Caco-2 (cell line): ENCODE results near the gene SPSB3. TPM values are rescaled to one million over a fixed set of nuclear protein-coding genes. Genes with fewer than 3 reads are reported as not detected.

Source experiments
- BruUV-seq: library from RNA; stranded (reverse); fragments of 400-500 nt; replicated peaks from 2 replicates; lab custom pipeline; 2021; lab: Mats Ljungman, UMichigan
- CTCF ChIA-PET: fragments of 300-600 bp; sonication (Branson Sonifier 250); formaldehyde crosslinking; loops from one replicate; lab custom pipeline; 2022; ENCODE audit warnings: antibody characterized with exemption; lab: Charles Lee
- POLR2A ChIA-PET: fragments of 300-600 bp; sonication (Branson Sonifier 250); formaldehyde crosslinking; loops from one replicate; lab custom pipeline; 2022; ENCODE audit warnings: antibody characterized with exemption; lab: Charles Lee
- DNase-seq, 2 experiments: peaks; one replicate each; pipeline versions ENCODE4 v3.0.0 to v3.0.0-alpha.2; 2020 to 2022
- H3K27me3 ChIP-seq: replicated peaks from 2 replicates; pipeline ENCODE4 v1.6.0; 2011; ENCODE audit warnings: low read length; ENCODE audit not compliant: control insufficient read depth, insufficient read depth
- H3K36me3 ChIP-seq: 2 replicates; pipeline ENCODE4 v1.5.1; 2011; ENCODE audit warnings: low read length; ENCODE audit not compliant: control insufficient read depth, insufficient read depth
- H3K4me1 ChIP-seq: fragments of 250-450 bp; sonication (Bioruptor Pico); 2 replicates; pipeline ENCODE4 v1.5.1; 2020; ENCODE audit warnings: mild to moderate bottlenecking
- H3K4me3 ChIP-seq: 2 replicates; pipeline ENCODE4 v1.5.1; 2011; ENCODE audit warnings: low read depth, mild to moderate bottlenecking, control low read depth, low read length
- H3K9me3 ChIP-seq: fragments of 250-450 bp; sonication (Bioruptor Pico); 2 replicates; pipeline ENCODE4 v1.5.1; 2020; ENCODE audit warnings: mild to moderate bottlenecking, moderate library complexity
- H3K27ac Mint-ChIP-seq: one replicate; pipeline ENCODE4 v1.8.0; 2022; ENCODE audit warnings: mixed read lengths; ENCODE audit not compliant: unreplicated experiment
- H3K27me3 Mint-ChIP-seq: one replicate; pipeline ENCODE4 v1.8.0; 2022; ENCODE audit warnings: mixed read lengths; ENCODE audit not compliant: insufficient read depth, unreplicated experiment
- H3K36me3 Mint-ChIP-seq: one replicate; pipeline ENCODE4 v1.8.0; 2022; ENCODE audit warnings: mild to moderate bottlenecking, mixed read lengths; ENCODE audit not compliant: insufficient read depth, unreplicated experiment
- H3K4me1 Mint-ChIP-seq: one replicate; pipeline ENCODE4 v1.8.0; 2022; ENCODE audit warnings: low read depth, mixed read lengths; ENCODE audit not compliant: unreplicated experiment
- H3K4me3 Mint-ChIP-seq: one replicate; pipeline ENCODE4 v1.8.0; 2022; ENCODE audit warnings: mild to moderate bottlenecking, moderate library complexity, mixed read lengths; ENCODE audit not compliant: unreplicated experiment
- H3K9me3 Mint-ChIP-seq: one replicate; pipeline ENCODE4 v1.8.0; 2022; ENCODE audit warnings: mixed read lengths; ENCODE audit not compliant: unreplicated experiment
- intact Hi-C: fragments of 100-400 bp; cut with micrococcal nuclease; formaldehyde crosslinking; loops from one replicate; pipeline ENCODE4 v1.10.0; 2022; ENCODE audit not compliant: unreplicated experiment
- total RNA-seq: library from RNA; stranded (reverse); gene quantifications from 2 replicates; pipeline ENCODE4 v1.2.3, GENCODE V29; 2022
- TF ChIP-seq, protein P1 (sequence below), 2 experiments: fragments of 200-600 bp in 1 of 2; IDR thresholded peaks; 1 replicate in 1 of 2; 2 replicates in 1 of 2; pipeline versions ENCODE4 v1.5.1 to v1.8.0; 2011 to 2022; ENCODE audit warnings: antibody characterized with exemption in 1 of 2, control low read depth in 1 of 2, inconsistent platforms in 1 of 2, low read depth in 1 of 2, low read length in 1 of 2, mild to moderate bottlenecking in 1 of 2, moderate library complexity in 1 of 2; ENCODE audit not compliant: insufficient read depth in 1 of 2, severe bottlenecking in 1 of 2, unreplicated experiment in 1 of 2

Gene SPSB3
- total RNA-seq, 1 experiment from 2014 or later = 28.0 TPM

GRCh38 chr16:1810536-1810935 lies 28.2 kb upstream of the SPSB3 start:
- CTCF ChIA-PET = no interaction called here
- intact Hi-C loops = no loop called here

GRCh38 chr16:1810106-1810505 lies 27.7 kb upstream of the SPSB3 start:
- Histone ChIP-seq H3K36me3 (no peaks in the 10 kb centered on the region), H3K27me3 (no peaks in the 10 kb centered on the region), H3K9me3 (no peaks in the 10 kb centered on the region), H3K4me1 (no peaks in the 10 kb centered on the region), H3K4me3 (no peak overlapping the region)
- no peak for DNase-seq
- Mint-ChIP-seq H3K36me3 (peaks cover 7% of the 10 kb centered on the region), H3K4me1 (no peaks in the 10 kb centered on the region), H3K27ac (no peak overlapping the region), H3K27me3 (no peaks in the 10 kb centered on the region), H3K4me3 (no peak overlapping the region), H3K9me3 (no peaks in the 10 kb centered on the region)
- ChIA-PET POLR2A (no interaction called here), CTCF (no interaction called here)
- TF ChIP-seq, protein P1, sequence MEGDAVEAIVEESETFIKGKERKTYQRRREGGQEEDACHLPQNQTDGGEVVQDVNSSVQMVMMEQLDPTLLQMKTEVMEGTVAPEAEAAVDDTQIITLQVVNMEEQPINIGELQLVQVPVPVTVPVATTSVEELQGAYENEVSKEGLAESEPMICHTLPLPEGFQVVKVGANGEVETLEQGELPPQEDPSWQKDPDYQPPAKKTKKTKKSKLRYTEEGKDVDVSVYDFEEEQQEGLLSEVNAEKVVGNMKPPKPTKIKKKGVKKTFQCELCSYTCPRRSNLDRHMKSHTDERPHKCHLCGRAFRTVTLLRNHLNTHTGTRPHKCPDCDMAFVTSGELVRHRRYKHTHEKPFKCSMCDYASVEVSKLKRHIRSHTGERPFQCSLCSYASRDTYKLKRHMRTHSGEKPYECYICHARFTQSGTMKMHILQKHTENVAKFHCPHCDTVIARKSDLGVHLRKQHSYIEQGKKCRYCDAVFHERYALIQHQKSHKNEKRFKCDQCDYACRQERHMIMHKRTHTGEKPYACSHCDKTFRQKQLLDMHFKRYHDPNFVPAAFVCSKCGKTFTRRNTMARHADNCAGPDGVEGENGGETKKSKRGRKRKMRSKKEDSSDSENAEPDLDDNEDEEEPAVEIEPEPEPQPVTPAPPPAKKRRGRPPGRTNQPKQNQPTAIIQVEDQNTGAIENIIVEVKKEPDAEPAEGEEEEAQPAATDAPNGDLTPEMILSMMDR (IDR thresholded peaks at IDR 0.05; ENCODE audit: insufficient read depth in 1 of 2, low read depth in 1 of 2, low read length in 1 of 2, severe bottlenecking in 1 of 2, unreplicated experiment in 1 of 2) = no peak
- no TSS peak for BruUV-seq
- intact Hi-C loops = no loop called here

More at GRCh38 chr16:1810536-1810935, 28.2 kb upstream of the SPSB3 start:
- H3K27ac Mint-ChIP-seq = no peak overlapping the region
- Histone ChIP-seq H3K27me3 (no peaks in the 10 kb centered on the region), H3K4me1 (no peaks in the 10 kb centered on the region), H3K4me3 (no peak overlapping the region), H3K36me3 (no peaks in the 10 kb centered on the region), H3K9me3 (no peaks in the 10 kb centered on the region)
- H3K9me3 Mint-ChIP-seq = no peaks in the 10 kb centered on the region
- TF ChIP-seq, protein P1 (IDR thresholded peaks at IDR 0.05; ENCODE audit: insufficient read depth in 1 of 2, low read depth in 1 of 2, low read length in 1 of 2, severe bottlenecking in 1 of 2, unreplicated experiment in 1 of 2) = no peak
- POLR2A ChIA-PET = no interaction called here
- BruUV-seq = no TSS peak
- no peaks in the 10 kb centered on the region for H3K27me3 Mint-ChIP-seq
- DNase-seq = no peak
- H3K4me1 Mint-ChIP-seq = no peaks in the 10 kb centered on the region
- H3K36me3 Mint-ChIP-seq = peaks cover 11% of the 10 kb centered on the region
- H3K4me3 Mint-ChIP-seq = no peak overlapping the region

DNA sequence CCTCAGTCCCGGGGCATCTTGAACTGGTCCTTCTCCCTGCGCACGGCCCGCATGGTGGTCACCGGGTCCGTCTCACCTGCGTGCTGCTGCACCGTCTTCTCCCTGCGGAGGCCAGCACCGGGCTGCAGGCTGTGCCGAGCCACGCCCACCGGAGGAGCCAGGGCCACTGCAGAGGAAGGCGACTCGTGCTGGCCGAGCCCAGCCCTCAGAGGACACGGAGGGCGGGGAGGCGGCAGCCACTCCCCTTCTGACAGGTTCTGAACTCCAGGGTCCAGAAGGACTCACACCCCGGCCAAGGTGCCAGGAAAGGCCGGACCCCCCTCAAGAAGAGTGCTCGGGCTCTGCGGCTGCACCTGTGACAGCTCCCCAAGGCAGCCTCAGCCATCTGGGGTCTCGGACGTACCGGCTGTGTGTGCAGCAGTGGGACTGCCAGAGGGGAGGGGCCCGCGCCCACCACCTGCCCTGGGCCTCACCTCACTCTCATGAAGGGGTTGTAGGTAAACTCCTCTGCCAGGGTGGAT lies 27.0 kb upstream of the SPSB3 start:
- intact Hi-C loops = no loop called here
- no peaks in the 10 kb centered on the region for H3K27me3 Mint-ChIP-seq
- H3K9me3 Mint-ChIP-seq = no peaks in the 10 kb centered on the region
- Histone ChIP-seq H3K4me1 (no peaks in the 10 kb centered on the region), H3K27me3 (no peaks in the 10 kb centered on the region), H3K36me3 (no peaks in the 10 kb centered on the region), H3K4me3 (no peak overlapping the region), H3K9me3 (no peaks in the 10 kb centered on the region)
- no TSS peak for BruUV-seq
- ChIA-PET POLR2A (no interaction called here), CTCF (no interaction called here)
- no peak overlapping the region for H3K27ac Mint-ChIP-seq
- no peak overlapping the region for H3K4me3 Mint-ChIP-seq
- TF ChIP-seq, protein P1 (IDR thresholded peaks at IDR 0.05; ENCODE audit: insufficient read depth in 1 of 2, low read depth in 1 of 2, low read length in 1 of 2, severe bottlenecking in 1 of 2, unreplicated experiment in 1 of 2) = no peak
- no peak for DNase-seq
- peaks cover 6% of the 10 kb centered on the region for H3K36me3 Mint-ChIP-seq
- no peaks in the 10 kb centered on the region for H3K4me1 Mint-ChIP-seq
